ENCODE data around the gene RABGAP1L. TPM values are rescaled to one million over a fixed set of nuclear protein-coding genes. Genes with fewer than 3 reads are reported as not detected.

Gene RABGAP1L
- total RNA-seq, 1 donor from 2014 or later, result 44.1 TPM

- TF ChIP-seq CTCF (IDR thresholded peaks at IDR 0.05; ENCODE audit: partially characterized antibody, unreplicated experiment), result no peak
- H3K9me3 Mint-ChIP-seq (ENCODE audit: unreplicated experiment), result no peaks in the 10 kb centered on the region
- DNase-seq, result no peak
- H3K4me1 Mint-ChIP-seq (ENCODE audit: low read depth, unreplicated experiment), result peaks cover 10% of the 10 kb centered on the region
- no peak overlapping the region for H3K27ac Mint-ChIP-seq (ENCODE audit: unreplicated experiment)
- no peaks in the 10 kb centered on the region for H3K27me3 Mint-ChIP-seq (ENCODE audit: unreplicated experiment)
- no peak overlapping the region for H3K4me3 Mint-ChIP-seq (ENCODE audit: unreplicated experiment)
- no peaks in the 10 kb centered on the region for H3K36me3 Mint-ChIP-seq (ENCODE audit: unreplicated experiment)
Measured at GRCh38 chr1:174880171-174880570, 720.9 kb downstream of the RABGAP1L start.

- Mint-ChIP-seq H3K4me1 (ENCODE audit: low read depth, unreplicated experiment) (no peaks in the 10 kb centered on the region), H3K27ac (ENCODE audit: unreplicated experiment) (no peak overlapping the region), H3K4me3 (ENCODE audit: unreplicated experiment) (no peak overlapping the region), H3K9me3 (ENCODE audit: unreplicated experiment) (no peaks in the 10 kb centered on the region), H3K27me3 (ENCODE audit: unreplicated experiment) (no peaks in the 10 kb centered on the region), H3K36me3 (ENCODE audit: unreplicated experiment) (no peaks in the 10 kb centered on the region)
- no peak for TF ChIP-seq CTCF (IDR thresholded peaks at IDR 0.05; ENCODE audit: partially characterized antibody, unreplicated experiment)
- DNase-seq, result no peak
Measured at GRCh38 chr1:174883409-174883808, 724.1 kb downstream of the RABGAP1L start.

GRCh38 chr1:174884038-174884437 is 724.7 kb downstream of the RABGAP1L start:
- H3K4me1 Mint-ChIP-seq (ENCODE audit: low read depth, unreplicated experiment), result no peaks in the 10 kb centered on the region
- no peaks in the 10 kb centered on the region for H3K27me3 Mint-ChIP-seq (ENCODE audit: unreplicated experiment)
- H3K9me3 Mint-ChIP-seq (ENCODE audit: unreplicated experiment), result no peaks in the 10 kb centered on the region
- no peak overlapping the region for H3K4me3 Mint-ChIP-seq (ENCODE audit: unreplicated experiment)
- TF ChIP-seq CTCF (IDR thresholded peaks at IDR 0.05; ENCODE audit: partially characterized antibody, unreplicated experiment), result no peak
- DNase-seq, result no peak
- no peak overlapping the region for H3K27ac Mint-ChIP-seq (ENCODE audit: unreplicated experiment)
- H3K36me3 Mint-ChIP-seq (ENCODE audit: unreplicated experiment), result no peaks in the 10 kb centered on the region

GRCh38 chr1:174884566-174884965 is 725.2 kb downstream of the RABGAP1L start:
- TF ChIP-seq CTCF (IDR thresholded peaks at IDR 0.05; ENCODE audit: partially characterized antibody, unreplicated experiment), result no peak
- Mint-ChIP-seq H3K27ac (ENCODE audit: unreplicated experiment) (no peak overlapping the region), H3K9me3 (ENCODE audit: unreplicated experiment) (no peaks in the 10 kb centered on the region), H3K4me3 (ENCODE audit: unreplicated experiment) (no peak overlapping the region), H3K36me3 (ENCODE audit: unreplicated experiment) (no peaks in the 10 kb centered on the region), H3K27me3 (ENCODE audit: unreplicated experiment) (no peaks in the 10 kb centered on the region), H3K4me1 (ENCODE audit: low read depth, unreplicated experiment) (no peaks in the 10 kb centered on the region)
- DNase-seq, result no peak

- TF ChIP-seq CTCF (IDR thresholded peaks at IDR 0.05; ENCODE audit: partially characterized antibody, unreplicated experiment), result no peak
- no peaks in the 10 kb centered on the region for H3K36me3 Mint-ChIP-seq (ENCODE audit: unreplicated experiment)
- no peak overlapping the region for H3K27ac Mint-ChIP-seq (ENCODE audit: unreplicated experiment)
- no peaks in the 10 kb centered on the region for H3K9me3 Mint-ChIP-seq (ENCODE audit: unreplicated experiment)
- no peak for DNase-seq
- H3K4me3 Mint-ChIP-seq (ENCODE audit: unreplicated experiment), result no peak overlapping the region
- no peaks in the 10 kb centered on the region for H3K4me1 Mint-ChIP-seq (ENCODE audit: low read depth, unreplicated experiment)
- H3K27me3 Mint-ChIP-seq (ENCODE audit: unreplicated experiment), result no peaks in the 10 kb centered on the region
Measured at GRCh38 chr1:174890024-174890423, 730.7 kb downstream of the RABGAP1L start.

Measured in glutamatergic neuron (in vitro differentiated cells).